K562 (cell line): ENCODE measurements around the gene PYGO2. TPM values are rescaled to one million over a fixed set of nuclear protein-coding genes. Genes with fewer than 3 reads are reported as not detected.

Source experiments
- ARID2 ChIP-seq: fragments of 450-650 bp; IDR thresholded peaks from 2 replicates; pipeline ENCODE4 v1.6.1; 2017; ENCODE audit warnings: antibody characterized with exemption, mild to moderate bottlenecking
- DEAF1 ChIP-seq: fragments of 450-650 bp; formaldehyde crosslinking; IDR thresholded peaks from 2 replicates; pipeline ENCODE4 v1.4.0; 2020; ENCODE audit warnings: mild to moderate bottlenecking, moderate library complexity
- FOSL1 ChIP-seq: fragments of 200-800 bp; sonication (Bioruptor generic); conservative IDR thresholded peaks from 2 replicates; pipeline ENCODE4 v1.6.1; 2016; ENCODE audit warnings: missing genetic modification characterization, missing compliant biosample characterization
- L3MBTL2 ChIP-seq: fragments of 450-650 bp; IDR thresholded peaks from 2 replicates; pipeline ENCODE4 v1.6.1; 2016; ENCODE audit warnings: mild to moderate bottlenecking, moderate library complexity
- POLR2AphosphoS5 ChIP-seq: IDR thresholded peaks from 2 replicates; pipeline ENCODE4 v1.6.1; 2011; ENCODE audit warnings: mild to moderate bottlenecking, low read depth, low read length, moderate library complexity; ENCODE audit not compliant: control insufficient read depth, insufficient read depth
- RAD21 ChIP-seq, 2 experiments: fragments of 250-450 bp in 1 of 2; fragments of 450-650 bp in 1 of 2; sonication (Bioruptor Pico) in 1 of 2; formaldehyde crosslinking in 1 of 2; IDR thresholded peaks in 1 of 2; conservative IDR thresholded peaks in 1 of 2; 2 replicates each; pipeline versions ENCODE4 v1.4.0 to v1.8.0; 2020 to 2022; ENCODE audit warnings: mild to moderate bottlenecking in 2 of 2, moderate library complexity in 1 of 2
- SMAD4 ChIP-seq: fragments of 250-450 bp; sonication (Bioruptor Pico); conservative IDR thresholded peaks from 2 replicates; pipeline ENCODE4 v1.8.0; 2021; ENCODE audit warnings: inconsistent platforms, mild to moderate bottlenecking, moderate library complexity
- TRIM24 ChIP-seq, 2 experiments: fragments of 450-650 bp; IDR thresholded peaks; 2 replicates each; pipeline ENCODE4 v1.6.1; 2016
- ZEB2 ChIP-seq: fragments of 450-650 bp; IDR thresholded peaks from 2 replicates; pipeline ENCODE4 v1.6.1; 2016
- ZNF318 ChIP-seq, 2 experiments: fragments of 450-650 bp; IDR thresholded peaks; 2 replicates each; pipeline ENCODE4 v1.6.1; 2016; ENCODE audit warnings: mild to moderate bottlenecking in 2 of 2, borderline replicate concordance in 1 of 2, low read depth in 1 of 2, moderate library complexity in 1 of 2
- polyA plus RNA-seq, 8 experiments: library from polyadenylated mRNA; depleted of rRNA in 4 of 8; stranded (reverse) in 5 of 8; unstranded in 3 of 8; fragments of >200 nt; fragmentation: Nextera tagmentation in 2 of 8; fragmentation: Illumina TruSeq in 1 of 8; extraction: Ambion mirVana in 2 of 8; extraction: Trizol in 1 of 8; gene quantifications; 2 replicates each; pipeline versions ENCODE4 v1.2.1 to v1.2.3, GENCODE V29; 2011 to 2014; ENCODE audit warnings: inconsistent platforms in 1 of 8, missing spikeins in 1 of 8
- total RNA-seq, 7 experiments: library from RNA; depleted of rRNA in 6 of 7; stranded (reverse); fragments of >200 nt in 6 of 7; fragmentation: Illumina TruSeq in 2 of 7; extraction: Trizol in 2 of 7; gene quantifications; 2 replicates each; pipeline versions ENCODE4 v1.2.1 to v1.2.3, GENCODE V29; 2011 to 2021; ENCODE audit warnings: low replicate concordance in 1 of 7
- TF ChIP-seq, protein P1 (sequence below), 2 experiments: fragments of 450-650 bp; IDR thresholded peaks; 2 replicates each; pipeline ENCODE4 v1.6.1; 2018; ENCODE audit warnings: mild to moderate bottlenecking in 2 of 2, low read depth in 1 of 2; ENCODE audit not compliant: partially characterized antibody in 2 of 2

The PYGO2 gene
- total and polyA plus RNA-seq, 9 of the 15 experiments (the other 6 are each of a cell fraction or from before 2014, with no cell fraction given): 8.3 to 36.2 (median 18.2) TPM

- TF ChIP-seq FOSL1 (tag) (peak; percentile 96), TRIM24 (IDR thresholded peaks at IDR 0.05) (peak; percentile 24 to 64; a peak in 2 of 4 replicates), ARID2 (peak; percentile 33; the same call in 1 of the 2 replicates), RAD21 (CRISPR knock-in tag; conservative IDR thresholded peaks at IDR 0.05 in 1 of 2, IDR thresholded peaks at IDR 0.05 in 1 of 2) (peak; percentile 22 to 23), DEAF1 (CRISPR knock-in tag) (no peak), ZNF318 (IDR thresholded peaks at IDR 0.05; ENCODE audit: borderline replicate concordance in 1 of 2, low read depth in 1 of 2) (0 out of 4 replicates have a peak, but pooled peaks of 1 of the 2 experiments have one; percentile 27), SMAD4 (CRISPR knock-in tag) (peak; percentile 98), ZEB2 (peak; percentile 93), POLR2AphosphoS5 (peak; percentile 65), L3MBTL2 (peak; percentile 92)
- TF ChIP-seq, protein P1, sequence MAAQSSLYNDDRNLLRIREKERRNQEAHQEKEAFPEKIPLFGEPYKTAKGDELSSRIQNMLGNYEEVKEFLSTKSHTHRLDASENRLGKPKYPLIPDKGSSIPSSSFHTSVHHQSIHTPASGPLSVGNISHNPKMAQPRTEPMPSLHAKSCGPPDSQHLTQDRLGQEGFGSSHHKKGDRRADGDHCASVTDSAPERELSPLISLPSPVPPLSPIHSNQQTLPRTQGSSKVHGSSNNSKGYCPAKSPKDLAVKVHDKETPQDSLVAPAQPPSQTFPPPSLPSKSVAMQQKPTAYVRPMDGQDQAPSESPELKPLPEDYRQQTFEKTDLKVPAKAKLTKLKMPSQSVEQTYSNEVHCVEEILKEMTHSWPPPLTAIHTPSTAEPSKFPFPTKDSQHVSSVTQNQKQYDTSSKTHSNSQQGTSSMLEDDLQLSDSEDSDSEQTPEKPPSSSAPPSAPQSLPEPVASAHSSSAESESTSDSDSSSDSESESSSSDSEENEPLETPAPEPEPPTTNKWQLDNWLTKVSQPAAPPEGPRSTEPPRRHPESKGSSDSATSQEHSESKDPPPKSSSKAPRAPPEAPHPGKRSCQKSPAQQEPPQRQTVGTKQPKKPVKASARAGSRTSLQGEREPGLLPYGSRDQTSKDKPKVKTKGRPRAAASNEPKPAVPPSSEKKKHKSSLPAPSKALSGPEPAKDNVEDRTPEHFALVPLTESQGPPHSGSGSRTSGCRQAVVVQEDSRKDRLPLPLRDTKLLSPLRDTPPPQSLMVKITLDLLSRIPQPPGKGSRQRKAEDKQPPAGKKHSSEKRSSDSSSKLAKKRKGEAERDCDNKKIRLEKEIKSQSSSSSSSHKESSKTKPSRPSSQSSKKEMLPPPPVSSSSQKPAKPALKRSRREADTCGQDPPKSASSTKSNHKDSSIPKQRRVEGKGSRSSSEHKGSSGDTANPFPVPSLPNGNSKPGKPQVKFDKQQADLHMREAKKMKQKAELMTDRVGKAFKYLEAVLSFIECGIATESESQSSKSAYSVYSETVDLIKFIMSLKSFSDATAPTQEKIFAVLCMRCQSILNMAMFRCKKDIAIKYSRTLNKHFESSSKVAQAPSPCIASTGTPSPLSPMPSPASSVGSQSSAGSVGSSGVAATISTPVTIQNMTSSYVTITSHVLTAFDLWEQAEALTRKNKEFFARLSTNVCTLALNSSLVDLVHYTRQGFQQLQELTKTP (IDR thresholded peaks at IDR 0.05; ENCODE audit: low read depth in 1 of 2, partially characterized antibody in 2 of 2): peak; percentile 43 to 86
Observed at GRCh38 chr1:155000726-155001424, 39.3 kb upstream of the PYGO2 start (continued).
